ENCODE measurements around the gene FOXK1. TPM values are rescaled to one million over a fixed set of nuclear protein-coding genes. Genes with fewer than 3 reads are reported as not detected.
A peak's percentile ranks its signal among the peaks of the same experiment; 100 is the strongest.
"Not testable (repeated sequence)": the region's sequence is repeated elsewhere in the genome, so short reads cannot be mapped to it uniquely, and the experiment has no call there.

Gene FOXK1
- total and polyA plus RNA-seq, 4 experiments from 2014 or later = 1.3 to 53.3 (median 29.0) TPM

DNA sequence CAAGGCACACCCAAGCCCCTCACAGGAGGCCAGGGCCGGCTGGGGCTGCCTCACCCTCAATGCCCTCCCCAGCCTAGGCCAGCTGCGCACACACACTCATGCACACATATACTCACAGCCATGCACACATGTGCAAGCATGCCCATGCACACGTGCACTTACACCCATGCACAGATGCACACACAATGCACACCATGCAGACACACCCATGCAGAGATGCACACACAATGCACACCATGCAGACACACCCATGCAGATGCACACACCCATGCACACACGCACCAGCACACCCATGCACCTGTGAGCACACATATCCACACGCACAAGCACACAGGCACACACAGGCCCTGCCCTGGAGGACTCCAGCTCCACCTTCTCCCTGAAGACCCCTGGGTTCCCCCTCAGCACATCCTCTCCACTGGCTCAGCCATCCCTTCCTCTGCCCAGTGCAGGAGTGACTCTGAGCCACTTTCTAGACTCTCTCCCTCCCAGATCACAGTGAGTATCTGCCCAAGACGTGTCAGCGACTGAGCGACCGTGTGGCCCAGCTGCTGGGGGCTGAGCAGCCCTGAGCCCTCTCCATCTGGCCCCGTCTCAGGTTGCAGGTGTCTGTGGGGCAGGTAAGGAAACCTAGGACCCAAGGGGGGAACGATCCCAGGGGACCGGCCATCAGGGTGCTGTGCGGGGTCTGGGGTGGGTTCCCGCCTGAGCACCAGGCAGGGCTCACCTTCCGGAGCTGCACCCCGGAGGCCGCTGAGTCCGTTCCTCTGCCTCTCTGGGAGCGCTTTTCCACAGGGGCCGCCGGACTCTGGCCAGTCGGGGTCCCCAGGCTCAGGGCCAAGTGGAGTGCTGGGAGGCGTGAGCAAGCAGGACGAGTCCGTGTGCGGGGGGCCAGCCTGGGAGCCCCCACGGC lies 119.1 kb downstream of the FOXK1 start:
- POLR2A ChIA-PET (ENCODE audit: partially characterized antibody) = no interaction called here
- intact Hi-C loops (cut with micrococcal nuclease) = no loop called here
- H3K27ac ChIP-seq (ENCODE audit: low read depth, low read length) = no peak overlapping the region
- DNase-seq = no peak
- H3K4me1 Mint-ChIP-seq = peaks cover 0 to 1% (median 0%) of the 10 kb centered on the region in 4 donors
- H3K4me1 ChIP-seq (ENCODE audit: insufficient read depth, low read length) = no peaks in the 10 kb centered on the region
- H3K27me3 Mint-ChIP-seq = no peaks in the 10 kb centered on the region
- H3K36me3 ChIP-seq (ENCODE audit: insufficient read depth, low read length) = no peaks in the 10 kb centered on the region
- peak overlapping the region in 1 of 7 donors; percentile 77 for H3K27ac Mint-ChIP-seq
- no peak overlapping the region for H3K4me3 Mint-ChIP-seq
- H3K4me3 ChIP-seq (ENCODE audit: low read length in 2 of 2) = no peak overlapping the region
- H3K36me3 Mint-ChIP-seq = no peaks in the 10 kb centered on the region
- H3K27me3 ChIP-seq (ENCODE audit: insufficient read depth, low read length) = no peaks in the 10 kb centered on the region
- CTCF ChIA-PET (ENCODE audit: partially characterized antibody) = interaction anchor here (7.0 kb wide), 1 partner anchor 284 kb away, joined by 62 read pairs; no protein-coding TSS in a partner anchor
- no peaks in the 10 kb centered on the region for H3K9me3 ChIP-seq (ENCODE audit: control insufficient read depth in 1 of 2, low read length in 2 of 2)
- no peaks in the 10 kb centered on the region for H3K9me3 Mint-ChIP-seq

GRCh38 chr7:4801839-4802231 lies 119.7 kb downstream of the FOXK1 start:
- Histone ChIP-seq H3K36me3 (ENCODE audit: insufficient read depth, low read length) (no peaks in the 10 kb centered on the region), H3K27me3 (ENCODE audit: insufficient read depth, low read length) (no peaks in the 10 kb centered on the region), H3K4me3 (ENCODE audit: low read length in 2 of 2) (no peak overlapping the region), H3K4me1 (ENCODE audit: insufficient read depth, low read length) (no peaks in the 10 kb centered on the region), H3K9me3 (ENCODE audit: control insufficient read depth in 1 of 2, low read length in 2 of 2) (no peaks in the 10 kb centered on the region), H3K27ac (ENCODE audit: low read depth, low read length) (no peak overlapping the region)
- Mint-ChIP-seq H3K36me3 (no peaks in the 10 kb centered on the region), H3K27ac (no peak overlapping the region), H3K4me1 (peaks cover 0 to 1% (median 0%) of the 10 kb centered on the region in 4 donors), H3K9me3 (no peaks in the 10 kb centered on the region), H3K27me3 (no peaks in the 10 kb centered on the region), H3K4me3 (no peak overlapping the region)
- ChIA-PET POLR2A (ENCODE audit: partially characterized antibody) (no interaction called here), CTCF (ENCODE audit: partially characterized antibody) (interaction anchor here (7.0 kb wide), 1 partner anchor 284 kb away, joined by 62 read pairs; no protein-coding TSS in a partner anchor)
- intact Hi-C loops (cut with micrococcal nuclease) = no loop called here
- no peak for DNase-seq

GRCh38 chr7:4802577-4802976 lies 120.5 kb downstream of the FOXK1 start:
- H3K27me3 ChIP-seq (ENCODE audit: insufficient read depth, low read length); H3K4me3 Mint-ChIP-seq; H3K9me3 ChIP-seq (ENCODE audit: control insufficient read depth in 1 of 2, low read length in 2 of 2); H3K4me3 ChIP-seq (ENCODE audit: low read length in 2 of 2); H3K4me1 Mint-ChIP-seq; CTCF ChIA-PET (ENCODE audit: partially characterized antibody); H3K27me3 Mint-ChIP-seq; H3K36me3 Mint-ChIP-seq; H3K27ac Mint-ChIP-seq; intact Hi-C loops (cut with micrococcal nuclease); DNase-seq; H3K36me3 ChIP-seq (ENCODE audit: insufficient read depth, low read length); H3K27ac ChIP-seq (ENCODE audit: low read depth, low read length); H3K4me1 ChIP-seq (ENCODE audit: insufficient read depth, low read length); H3K9me3 Mint-ChIP-seq; POLR2A ChIA-PET (ENCODE audit: partially characterized antibody): not testable (repeated sequence)

DNA sequence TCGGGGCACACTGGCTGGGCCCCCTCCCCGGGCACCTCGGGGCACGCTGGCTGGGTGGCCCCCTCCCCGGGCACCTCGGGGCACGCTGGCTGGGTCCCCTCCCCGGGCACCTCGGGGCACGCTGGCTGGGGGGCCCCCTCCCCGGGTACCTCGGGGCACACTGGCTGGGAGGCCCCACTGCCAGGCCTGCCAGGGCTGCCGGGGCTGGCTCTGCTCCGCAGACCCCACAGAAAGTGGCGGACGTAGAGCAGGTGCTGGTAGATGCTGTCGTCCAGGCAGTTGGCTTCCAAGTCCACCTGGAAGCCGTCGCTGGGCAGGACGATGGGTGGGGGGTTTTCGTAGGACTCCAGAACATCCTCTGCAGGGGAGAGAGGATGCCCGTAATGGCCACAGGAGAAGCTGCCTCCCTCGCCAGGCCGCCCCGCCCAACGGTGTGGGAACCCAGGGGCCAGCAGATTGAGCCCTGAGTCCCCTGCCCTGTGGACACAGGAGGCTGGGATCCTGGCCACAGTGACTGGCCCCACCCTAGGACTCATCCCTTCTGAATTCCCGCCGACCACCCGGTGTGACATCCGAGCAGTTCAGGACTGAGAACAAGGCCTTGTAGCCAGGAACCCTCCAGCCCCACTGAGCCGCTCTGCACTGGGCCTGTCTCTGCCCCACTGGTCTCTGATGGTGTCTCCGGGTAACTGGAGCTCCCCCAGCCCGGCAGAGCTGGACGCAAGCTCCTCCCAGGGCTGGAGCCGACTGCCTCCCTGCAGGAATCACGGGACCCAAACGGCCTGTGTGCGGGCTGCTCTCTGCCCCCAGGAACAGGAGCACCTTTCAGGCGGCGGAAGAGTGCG lies 121.5 kb downstream of the FOXK1 start:
- Histone ChIP-seq H3K4me1 (ENCODE audit: insufficient read depth, low read length) (no peaks in the 10 kb centered on the region), H3K9me3 (ENCODE audit: control insufficient read depth in 1 of 2, low read length in 2 of 2) (no peaks in the 10 kb centered on the region), H3K4me3 (ENCODE audit: low read length in 2 of 2) (no peak overlapping the region), H3K36me3 (ENCODE audit: insufficient read depth, low read length) (no peaks in the 10 kb centered on the region), H3K27ac (ENCODE audit: low read depth, low read length) (no peak overlapping the region), H3K27me3 (ENCODE audit: insufficient read depth, low read length) (no peaks in the 10 kb centered on the region)
- POLR2A ChIA-PET (ENCODE audit: partially characterized antibody) = interaction anchor here (0.7 kb wide), 1 partner anchor 28 kb away, joined by 3 read pairs; the partner anchor contains the start of gene AP5Z1
- intact Hi-C loops (cut with micrococcal nuclease) = no loop called here
- Mint-ChIP-seq H3K27ac (no peak overlapping the region), H3K9me3 (no peaks in the 10 kb centered on the region), H3K36me3 (no peaks in the 10 kb centered on the region), H3K4me3 (no peak overlapping the region), H3K4me1 (peaks cover 0 to 1% (median 0%) of the 10 kb centered on the region in 4 donors), H3K27me3 (no peaks in the 10 kb centered on the region)
- CTCF ChIA-PET (ENCODE audit: partially characterized antibody) = no interaction called here
- DNase-seq = no peak

DNA sequence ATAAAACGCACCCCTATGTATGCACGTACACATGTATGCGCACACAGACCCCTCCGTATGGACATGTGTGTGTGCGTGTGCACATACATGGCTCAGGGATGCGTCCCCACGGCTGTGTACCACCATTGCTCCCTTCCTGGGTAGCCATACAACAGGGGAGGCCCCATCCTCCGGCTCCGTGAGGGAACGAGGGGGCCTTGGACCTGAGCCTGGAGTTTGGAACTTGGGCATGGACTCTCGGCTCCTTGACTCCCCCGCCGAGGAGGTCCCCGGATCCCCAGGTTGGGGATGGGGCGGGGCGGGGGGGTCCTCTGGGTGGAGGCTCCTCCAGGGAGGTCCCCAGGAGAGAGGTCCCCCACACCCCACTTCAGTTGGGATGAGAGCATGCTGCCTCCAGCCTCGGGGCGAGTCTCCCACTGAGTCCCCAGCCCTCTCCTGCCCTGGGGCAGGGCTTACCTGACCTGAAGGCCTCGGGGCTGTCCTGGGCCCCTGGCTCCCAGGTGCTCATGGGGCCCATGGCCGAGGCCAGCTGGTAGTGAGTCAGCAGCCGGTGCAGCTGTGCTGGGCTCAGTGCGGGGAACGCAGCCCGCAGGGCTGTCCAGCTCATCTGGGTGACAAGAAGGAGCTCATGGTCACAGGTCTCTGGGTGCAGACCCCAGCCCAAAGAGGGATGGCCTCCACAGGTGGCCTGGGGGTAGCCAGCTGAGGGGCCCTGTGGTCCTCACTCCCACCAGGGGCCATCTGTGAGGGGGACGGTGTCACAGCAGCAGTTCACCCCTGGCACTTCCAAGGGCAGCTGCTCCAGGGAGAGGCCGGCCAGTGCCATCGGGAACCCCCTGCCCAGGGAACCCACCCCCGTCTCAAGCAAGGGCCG lies 123.3 kb downstream of the FOXK1 start:
- H3K27ac ChIP-seq (ENCODE audit: low read depth, low read length) = no peak overlapping the region
- no peaks in the 10 kb centered on the region for H3K36me3 ChIP-seq (ENCODE audit: insufficient read depth, low read length)
- intact Hi-C loops (cut with micrococcal nuclease) = no loop called here
- H3K36me3 Mint-ChIP-seq = no peaks in the 10 kb centered on the region
- H3K4me1 Mint-ChIP-seq = peaks cover 3 to 10% (median 6%) of the 10 kb centered on the region in 4 donors
- peaks cover under 1 to 3% of the 10 kb centered on the region in 2 donors for H3K27me3 Mint-ChIP-seq
- DNase-seq = no peak
- ChIA-PET CTCF (ENCODE audit: partially characterized antibody) (no interaction called here), POLR2A (ENCODE audit: partially characterized antibody) (no interaction called here)
- no peak overlapping the region for H3K27ac Mint-ChIP-seq
- no peaks in the 10 kb centered on the region for H3K9me3 ChIP-seq (ENCODE audit: control insufficient read depth in 1 of 2, low read length in 2 of 2)
- H3K4me3 ChIP-seq (ENCODE audit: low read length in 2 of 2) = no peak overlapping the region
- H3K27me3 ChIP-seq (ENCODE audit: insufficient read depth, low read length) = no peaks in the 10 kb centered on the region
- H3K9me3 Mint-ChIP-seq = no peaks in the 10 kb centered on the region
- H3K4me1 ChIP-seq (ENCODE audit: insufficient read depth, low read length) = peaks cover 3% of the 10 kb centered on the region
- H3K4me3 Mint-ChIP-seq = no peak overlapping the region

GRCh38 chr7:4805984-4806300 lies 123.8 kb downstream of the FOXK1 start:
- Mint-ChIP-seq H3K27ac (no peak overlapping the region), H3K4me3 (peak overlapping the region in 1 of 8 donors; percentile 48), H3K9me3 (no peaks in the 10 kb centered on the region), H3K36me3 (no peaks in the 10 kb centered on the region), H3K27me3 (peaks cover 3% of the 10 kb centered on the region in 2 donors), H3K4me1 (peaks cover 4 to 12% (median 7%) of the 10 kb centered on the region in 4 donors)
- Histone ChIP-seq H3K27ac (ENCODE audit: low read depth, low read length) (no peak overlapping the region), H3K4me3 (ENCODE audit: low read length in 2 of 2) (no peak overlapping the region), H3K36me3 (ENCODE audit: insufficient read depth, low read length) (no peaks in the 10 kb centered on the region), H3K4me1 (ENCODE audit: insufficient read depth, low read length) (peaks cover 3% of the 10 kb centered on the region), H3K27me3 (ENCODE audit: insufficient read depth, low read length) (no peaks in the 10 kb centered on the region), H3K9me3 (ENCODE audit: control insufficient read depth in 1 of 2, low read length in 2 of 2) (no peaks in the 10 kb centered on the region)
- DNase-seq = no peak
- intact Hi-C loops (cut with micrococcal nuclease) = no loop called here
- ChIA-PET POLR2A (ENCODE audit: partially characterized antibody) (no interaction called here), CTCF (ENCODE audit: partially characterized antibody) (no interaction called here)
